Neural cell (in vitro differentiated cells): ENCODE data around the gene AIF1. TPM values are rescaled to one million over a fixed set of nuclear protein-coding genes. Genes with fewer than 3 reads are reported as not detected.

Source experiments
- H2AFZ ChIP-seq: fragments of 200-600, 300-800 bp; sonication (generic), shearing (Covaris generic); 2 replicates; pipeline ENCODE4 v1.6.0; 2014; ENCODE audit warnings: low read depth, mild to moderate bottlenecking, antibody characterized with exemption, low read length, moderate library complexity
- H3F3A ChIP-seq: fragments of 200-600 bp; shearing (Covaris generic); 2 replicates; pipeline ENCODE4 v1.6.1; 2016; ENCODE audit warnings: mild to moderate bottlenecking, moderate library complexity, mixed read lengths, antibody characterized with exemption, low read length; ENCODE audit not compliant: insufficient read depth, poor library complexity, severe bottlenecking
- H3K27ac ChIP-seq: fragments of 200-600, 300-800 bp; sonication (generic), shearing (Covaris generic); 2 replicates; pipeline ENCODE4 v1.5.1; 2014; ENCODE audit warnings: mild to moderate bottlenecking, low read length, moderate library complexity
- H3K27me3 ChIP-seq: fragments of 300-800, 200-600 bp; sonication (generic), shearing (Covaris generic); 2 replicates; pipeline ENCODE4 v1.6.0; 2014; ENCODE audit warnings: mild to moderate bottlenecking, low read depth, low read length, moderate library complexity; ENCODE audit not compliant: insufficient read depth
- H3K36me3 ChIP-seq: fragments of 300-800, 200-600 bp; sonication (generic), shearing (Covaris generic); 2 replicates; pipeline ENCODE4 v1.5.1; 2014; ENCODE audit warnings: mild to moderate bottlenecking, antibody characterized with exemption, low read length, moderate library complexity; ENCODE audit not compliant: insufficient read depth
- H3K4me2 ChIP-seq: fragments of 300-800, 200-600 bp; sonication (generic), shearing (Covaris generic); 2 replicates; pipeline ENCODE4 v1.6.0; 2014; ENCODE audit warnings: mild to moderate bottlenecking, low read length
- H3K4me3 ChIP-seq: fragments of 300-800, 200-600 bp; sonication (generic), shearing (Covaris generic); 2 replicates; pipeline ENCODE4 v1.5.1; 2014; ENCODE audit warnings: mild to moderate bottlenecking, low read length, moderate library complexity
- H3K79me2 ChIP-seq: fragments of 200-600 bp; shearing (Covaris generic); replicated peaks from 2 replicates; pipeline ENCODE4 v1.6.0; 2014; ENCODE audit warnings: mild to moderate bottlenecking, low read length, moderate library complexity; ENCODE audit not compliant: insufficient read depth
- H3K9ac ChIP-seq: fragments of 300-800, 200-600 bp; sonication (generic), shearing (Covaris generic); 2 replicates; pipeline ENCODE4 v1.6.1; 2016; ENCODE audit warnings: mild to moderate bottlenecking, low read length, mixed read lengths
- H3K9me2 ChIP-seq: fragments of 200-600 bp; shearing (Covaris generic); 2 replicates; pipeline ENCODE4 v1.6.1; 2016; ENCODE audit warnings: mild to moderate bottlenecking, low read length, mixed read lengths; ENCODE audit not compliant: insufficient read depth
- H3K9me3 ChIP-seq: fragments of 200-600, 300-800 bp; sonication (generic), shearing (Covaris generic); 2 replicates; pipeline ENCODE4 v1.6.1; 2016; ENCODE audit warnings: mild to moderate bottlenecking, mixed run types, low read length, moderate library complexity, mixed read lengths
- H4K20me1 ChIP-seq: fragments of 200-600 bp; shearing (Covaris generic); 2 replicates; pipeline ENCODE4 v1.6.1; 2016; ENCODE audit warnings: mild to moderate bottlenecking, mixed run types; ENCODE audit not compliant: insufficient read depth
- CTCF ChIP-seq: fragments of 450-650 bp; IDR thresholded peaks from 2 replicates; pipeline ENCODE4 v1.5.1; 2014; ENCODE audit warnings: antibody characterized with exemption, mild to moderate bottlenecking, moderate library complexity; ENCODE audit not compliant: poor library complexity, severe bottlenecking
- EP300 ChIP-seq: fragments of 450-650 bp; conservative IDR thresholded peaks from 2 replicates; pipeline ENCODE4 v1.6.1; 2014; ENCODE audit warnings: antibody characterized with exemption, mild to moderate bottlenecking, moderate library complexity; ENCODE audit not compliant: poor library complexity, severe bottlenecking
- EZH2 ChIP-seq: fragments of 200-600, 300-800 bp; shearing (Covaris generic), sonication (generic); IDR thresholded peaks from 2 replicates; pipeline ENCODE4 v1.6.1; 2014; ENCODE audit warnings: antibody characterized with exemption, low read length, borderline replicate concordance, mild to moderate bottlenecking; ENCODE audit not compliant: insufficient read depth, poor library complexity, severe bottlenecking
- MXI1 ChIP-seq: fragments of 450-650 bp; conservative IDR thresholded peaks from 2 replicates; pipeline ENCODE4 v1.6.1; 2014; ENCODE audit warnings: antibody characterized with exemption, mild to moderate bottlenecking; ENCODE audit not compliant: poor library complexity, severe bottlenecking
- POLR2AphosphoS5 ChIP-seq: IDR thresholded peaks from 2 replicates; pipeline ENCODE4 v1.6.1; 2012
- RAD21 ChIP-seq: fragments of 450-650 bp; conservative IDR thresholded peaks from 2 replicates; pipeline ENCODE4 v1.6.1; 2014; ENCODE audit warnings: antibody characterized with exemption, mild to moderate bottlenecking, moderate library complexity
- REST ChIP-seq: IDR thresholded peaks from 2 replicates; pipeline ENCODE4 v1.6.1; 2012; ENCODE audit warnings: borderline replicate concordance
- SMC3 ChIP-seq: fragments of 450-650 bp; conservative IDR thresholded peaks from 2 replicates; pipeline ENCODE4 v1.6.1; 2014; ENCODE audit warnings: antibody characterized with exemption, mild to moderate bottlenecking, moderate library complexity; ENCODE audit not compliant: poor library complexity
- TAF1 ChIP-seq: IDR thresholded peaks from 2 replicates; pipeline ENCODE4 v1.6.1; 2012; ENCODE audit warnings: low read depth
- polyA plus RNA-seq: library from polyadenylated mRNA; depleted of rRNA; stranded (reverse); fragments of >200 nt; gene quantifications from 2 replicates; pipeline ENCODE4 v1.2.3, GENCODE V29; 2014

Gene AIF1
- polyA plus RNA-seq, 1 donor from 2014 or later = not detected

GRCh38 chr6:31579546-31580437, 35.2 kb upstream of the AIF1 start:
- H3K4me2 ChIP-seq = no peak overlapping the region
- H3K9me3 ChIP-seq = no peaks in the 10 kb centered on the region
- H3K4me3 ChIP-seq = no peak overlapping the region
- no peaks in the 10 kb centered on the region for H4K20me1 ChIP-seq
- H3K79me2 ChIP-seq = no peaks in the 10 kb centered on the region
- H3K27ac ChIP-seq = no peak overlapping the region
- H3F3A ChIP-seq = no peaks in the 10 kb centered on the region
- H3K9ac ChIP-seq = no peak overlapping the region
- H3K9me2 ChIP-seq = no peaks in the 10 kb centered on the region
- no peak overlapping the region for H2AFZ ChIP-seq
- peaks cover 14% of the 10 kb centered on the region for H3K27me3 ChIP-seq
- TF ChIP-seq POLR2AphosphoS5 = no peak
- TF ChIP-seq REST = no peak
- TF ChIP-seq CTCF = no peak
- TF ChIP-seq EZH2 = no peak
- TF ChIP-seq EP300 = no peak
- TF ChIP-seq RAD21 = no peak
- no peak for TF ChIP-seq TAF1
- no peak for TF ChIP-seq SMC3
- TF ChIP-seq MXI1 = no peak
- no peaks in the 10 kb centered on the region for H3K36me3 ChIP-seq

GRCh38 chr6:31580438-31580740, 34.6 kb upstream of the AIF1 start:
- TF ChIP-seq EZH2 (no peak), EP300 (no peak), SMC3 (no peak), REST (no peak), MXI1 (no peak), CTCF (no peak), RAD21 (no peak), TAF1 (no peak), POLR2AphosphoS5 (no peak)
- H2AFZ ChIP-seq = peak overlapping the region; percentile 54
- H3K9ac ChIP-seq = peak overlapping the region; percentile 61
- H3K79me2 ChIP-seq = no peaks in the 10 kb centered on the region
- H3F3A ChIP-seq = no peaks in the 10 kb centered on the region
- H3K9me3 ChIP-seq = no peaks in the 10 kb centered on the region
- H3K36me3 ChIP-seq = no peaks in the 10 kb centered on the region
- H3K4me2 ChIP-seq = no peak overlapping the region
- peak overlapping the region; percentile 67 for H3K4me3 ChIP-seq
- no peaks in the 10 kb centered on the region for H3K9me2 ChIP-seq
- peaks cover 14% of the 10 kb centered on the region for H3K27me3 ChIP-seq
- no peak overlapping the region for H3K27ac ChIP-seq
- H4K20me1 ChIP-seq = no peaks in the 10 kb centered on the region
